ENCODE measurements around the gene KLHL18.
A peak's percentile ranks its signal among the peaks of the same experiment; 100 is the strongest.
"Not testable (repeated sequence)": the region's sequence is repeated elsewhere in the genome, so short reads cannot be mapped to it uniquely, and the experiment has no call there.

The KLHL18 gene

GRCh38 chr3:47267490-47267824 is 15.3 kb upstream of the KLHL18 start:
- FAIRE-seq = no peak
- DNase-seq (ENCODE audit: extremely low spot score, insufficient read length, low read depth) = no peak

GRCh38 chr3:47270526-47270925 is 12.2 kb upstream of the KLHL18 start:
- DNase-seq (ENCODE audit: extremely low spot score, insufficient read length, low read depth) = no peak
- no peak for FAIRE-seq

- no peak for FAIRE-seq
These were observed 9.2 kb upstream of the KLHL18 start for GRCh38 chr3:47273564-47273963.

GRCh38 chr3:47274652-47275051 is 8.1 kb upstream of the KLHL18 start:
- DNase-seq (ENCODE audit: extremely low spot score, insufficient read length, low read depth) = no peak
- no peak for FAIRE-seq

More at GRCh38 chr3:47273564-47273963, 9.2 kb upstream of the KLHL18 start:
- no peak for DNase-seq (ENCODE audit: extremely low spot score, insufficient read length, low read depth)

- FAIRE-seq (no peak), DNase-seq (ENCODE audit: extremely low spot score, insufficient read length, low read depth) (no peak)
These were observed 6.2 kb upstream of the KLHL18 start for GRCh38 chr3:47276558-47276957.

GRCh38 chr3:47280519-47280918 is 2.2 kb upstream of the KLHL18 start:
- no peak for FAIRE-seq

GRCh38 chr3:47283193-47283537 is 421 bp downstream of the KLHL18 start:
- no peak for FAIRE-seq
- no peak for DNase-seq (ENCODE audit: extremely low spot score, insufficient read length, low read depth)

More at GRCh38 chr3:47280519-47280918, 2.2 kb upstream of the KLHL18 start:
- DNase-seq (ENCODE audit: extremely low spot score, insufficient read length, low read depth) = no peak

- no peak for DNase-seq (ENCODE audit: extremely low spot score, insufficient read length, low read depth)
- peak; percentile 44 for FAIRE-seq
These were observed 1.0 kb downstream of the KLHL18 start for GRCh38 chr3:47283591-47284364.

GRCh38 chr3:47288966-47289910 is 6.5 kb downstream of the KLHL18 start:
- DNase-seq (ENCODE audit: extremely low spot score, insufficient read length, low read depth) = no peak
- no peak for FAIRE-seq

- DNase-seq (ENCODE audit: extremely low spot score, insufficient read length, low read depth) = no peak
- FAIRE-seq = no peak
These were observed 8.5 kb downstream of the KLHL18 start for GRCh38 chr3:47291158-47291753.

GRCh38 chr3:47291754-47292420 is 9.1 kb downstream of the KLHL18 start:
- peak; percentile 88 for FAIRE-seq

GRCh38 chr3:47293822-47294221 is 11.1 kb downstream of the KLHL18 start:
- FAIRE-seq (no peak), DNase-seq (ENCODE audit: extremely low spot score, insufficient read length, low read depth) (no peak)

More at GRCh38 chr3:47291754-47292420, 9.1 kb downstream of the KLHL18 start:
- not testable (repeated sequence) for DNase-seq (ENCODE audit: extremely low spot score, insufficient read length, low read depth)

- no peak for DNase-seq (ENCODE audit: extremely low spot score, insufficient read length, low read depth)
- FAIRE-seq = no peak
These were observed 11.6 kb downstream of the KLHL18 start for GRCh38 chr3:47294392-47294791.

GRCh38 chr3:47295322-47295721 is 12.6 kb downstream of the KLHL18 start:
- no peak for DNase-seq (ENCODE audit: extremely low spot score, insufficient read length, low read depth)
- no peak for FAIRE-seq

- no peak for FAIRE-seq
These were observed 13.2 kb downstream of the KLHL18 start for GRCh38 chr3:47295976-47296375.

GRCh38 chr3:47296562-47297302 is 14.0 kb downstream of the KLHL18 start:
- DNase-seq (ENCODE audit: extremely low spot score, insufficient read length, low read depth) (no peak), FAIRE-seq (peak; percentile 81)

More at GRCh38 chr3:47295976-47296375, 13.2 kb downstream of the KLHL18 start:
- DNase-seq (ENCODE audit: extremely low spot score, insufficient read length, low read depth) = no peak

GRCh38 chr3:47298439-47298838 is 15.7 kb downstream of the KLHL18 start:
- FAIRE-seq = no peak
- no peak for DNase-seq (ENCODE audit: extremely low spot score, insufficient read length, low read depth)

GRCh38 chr3:47299381-47300318 is 16.9 kb downstream of the KLHL18 start:
- no peak for DNase-seq (ENCODE audit: extremely low spot score, insufficient read length, low read depth)
- peak; percentile 5 for FAIRE-seq
